HG03442 (cell line): ENCODE results near the gene MMP15.
A peak's percentile ranks its signal among the peaks of the same experiment; 100 is the strongest.
"Not testable (repeated sequence)": the region's sequence is repeated elsewhere in the genome, so short reads cannot be mapped to it uniquely, and the experiment has no call there.

ENCODE experiments used
- ATAC-seq: cut with Tn5 transposase; IDR thresholded peaks from one replicate; pipeline ENCODE4 v1.9.1; 2021; ENCODE audit warnings: mild to moderate bottlenecking, moderate library complexity; ENCODE audit not compliant: unreplicated experiment

MMP15 gene

GRCh38 chr16:57995721-57996405, 29.7 kb upstream of the MMP15 start:
- no peak for ATAC-seq

DNA sequence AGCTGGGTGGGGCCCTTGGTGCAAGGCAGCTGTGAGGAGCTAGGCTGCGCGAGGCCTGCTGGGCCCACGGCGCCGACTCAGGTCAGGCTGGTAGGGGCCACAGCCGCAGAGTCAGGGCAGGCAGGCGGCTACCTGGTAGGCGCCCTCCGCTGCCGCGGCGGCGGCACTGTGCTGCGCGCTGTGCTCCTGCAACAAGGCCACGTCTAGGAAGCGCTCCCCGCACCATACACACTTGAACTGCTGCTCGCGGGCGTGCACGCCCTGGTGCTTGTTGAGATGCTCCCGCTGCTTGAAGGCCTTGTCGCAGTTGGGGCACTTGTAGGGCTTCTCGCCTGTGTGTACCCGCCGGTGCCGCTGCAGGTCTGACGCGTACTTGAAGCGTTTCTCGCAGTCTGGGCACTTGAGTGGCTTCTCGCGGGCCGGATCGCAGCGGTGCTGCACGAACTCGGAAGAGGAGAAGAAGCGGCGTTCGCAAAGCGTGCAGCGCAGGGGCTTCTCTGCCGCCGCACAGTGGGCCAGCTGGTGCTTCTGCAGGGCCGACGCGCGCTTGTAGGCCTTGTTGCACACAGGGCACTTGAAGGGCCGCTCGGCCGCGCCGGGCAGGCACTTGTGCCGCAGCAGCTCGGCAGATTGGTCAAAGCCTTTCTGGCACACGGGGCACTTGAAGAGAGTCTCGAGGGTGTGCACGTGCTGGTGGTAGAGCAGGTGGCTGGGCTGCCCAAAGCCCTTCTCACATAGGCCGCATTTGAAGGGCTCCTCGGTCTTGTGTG, 29.0 kb upstream of the MMP15 start:
- ATAC-seq = no peak

DNA sequence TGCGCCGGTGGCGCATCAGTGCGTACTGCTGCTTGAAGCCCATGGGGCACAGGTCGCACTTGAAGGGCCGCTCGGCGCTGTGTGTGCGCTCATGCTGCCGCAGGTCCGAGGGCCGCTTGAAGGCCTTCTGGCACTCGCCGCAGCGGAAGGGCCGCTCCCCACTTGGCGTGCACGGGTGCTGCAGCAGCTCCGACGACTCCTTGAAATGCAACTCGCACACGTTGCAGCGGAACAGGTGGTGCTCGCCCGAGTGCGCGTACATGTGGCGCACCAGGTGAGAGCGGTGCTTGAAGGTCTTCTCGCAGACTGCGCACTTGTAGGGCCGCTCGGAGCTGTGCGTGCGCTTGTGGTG, 28.4 kb upstream of the MMP15 start:
- ATAC-seq = no peak

GRCh38 chr16:57997528-57998265, 27.9 kb upstream of the MMP15 start:
- ATAC-seq = no peak

GRCh38 chr16:57998486-57998885, 27.1 kb upstream of the MMP15 start:
- no peak for ATAC-seq

DNA sequence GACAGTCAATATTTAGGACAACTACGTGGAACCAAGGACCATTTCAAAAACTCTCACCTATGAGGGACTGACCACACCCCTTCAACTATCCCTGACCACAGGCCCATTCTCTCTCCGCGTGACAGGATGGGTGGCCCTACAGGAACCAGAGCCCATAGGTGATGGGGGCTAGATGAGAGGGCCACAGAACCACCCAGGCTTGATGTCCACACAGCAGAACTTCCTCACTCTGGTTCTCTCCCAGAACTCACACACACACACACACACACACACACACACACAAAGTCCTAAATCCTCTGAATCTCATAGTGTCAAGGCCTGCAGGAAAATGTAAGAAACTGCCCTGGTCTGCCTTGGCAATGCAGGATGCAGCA, 26.6 kb upstream of the MMP15 start:
- ATAC-seq = no peak

DNA sequence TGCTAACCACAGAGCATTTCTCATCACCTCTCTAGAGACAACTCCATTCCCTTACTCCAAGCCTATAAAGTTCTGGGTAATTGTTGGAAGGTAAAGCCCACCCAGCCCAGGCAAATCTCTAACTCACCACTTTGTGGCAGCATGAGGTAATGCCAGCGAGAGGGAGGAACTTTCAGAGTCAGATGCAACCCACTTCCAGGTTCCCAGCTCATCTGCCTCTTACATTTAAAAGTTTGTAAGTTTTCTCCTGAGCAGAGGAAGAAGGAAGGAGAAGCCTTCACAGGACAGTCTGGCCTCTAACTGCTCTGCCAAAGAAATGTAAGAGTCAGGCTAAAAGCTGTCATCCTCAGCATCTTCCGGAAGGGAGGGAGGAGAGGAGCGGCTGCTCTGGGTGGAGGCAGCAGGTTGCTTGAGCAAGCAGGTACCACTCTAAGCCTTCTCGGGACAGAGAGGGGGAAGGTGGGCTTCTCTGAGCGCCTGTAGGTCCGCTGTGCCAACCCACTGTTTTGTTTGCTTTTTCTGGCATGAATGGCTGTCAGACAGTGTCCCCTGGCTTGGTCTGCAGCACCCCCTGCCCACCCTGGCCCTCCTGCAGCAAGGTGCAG, 26.1 kb upstream of the MMP15 start:
- ATAC-seq = no peak

DNA sequence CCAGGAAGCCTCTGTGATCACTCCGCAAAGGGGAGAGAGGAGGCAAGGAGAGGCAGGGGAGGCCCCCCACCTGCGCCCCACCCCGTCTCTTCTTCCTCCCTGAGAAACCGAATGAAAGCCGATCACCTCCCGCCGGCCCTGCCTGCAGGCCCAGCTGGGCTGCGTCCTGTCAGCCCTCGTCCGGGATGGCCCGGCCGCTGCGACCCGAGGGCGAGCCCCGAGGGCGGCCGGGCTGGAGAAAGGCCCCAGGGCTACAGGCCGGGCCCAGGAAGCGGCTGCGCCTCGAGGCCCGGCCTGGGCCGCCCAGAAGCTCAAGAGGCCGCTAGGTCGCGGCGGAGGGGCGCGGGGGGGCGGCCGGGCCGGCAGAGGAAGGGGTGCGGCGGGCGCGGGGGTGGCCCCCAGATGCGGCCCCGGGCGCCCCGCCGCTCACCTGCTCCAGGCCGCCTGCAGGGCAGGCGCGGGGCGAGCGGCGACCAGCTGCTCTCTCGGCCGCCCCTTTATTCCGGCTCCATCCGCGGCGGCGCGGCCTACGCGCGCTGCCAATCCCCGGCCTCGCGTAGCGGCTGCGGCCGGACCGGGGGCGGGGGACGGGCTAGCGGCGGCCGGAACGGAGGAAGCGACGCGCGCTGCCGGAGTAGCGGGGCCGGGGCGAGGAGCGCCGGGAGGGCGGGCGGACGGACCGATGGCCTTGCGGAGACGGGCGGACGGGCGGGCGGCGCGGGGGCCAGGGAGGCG, 25.4 kb upstream of the MMP15 start, which contains the start of gene ZNF319:
TSS of gene ZNF319 (minus strand) at position 702 of the 735 bp plus-strand sequence. CDS start 2,407 bp downstream, outside the sequence.
- peak; percentile 20 for ATAC-seq

GRCh38 chr16:58000706-58001676, 24.6 kb upstream of the MMP15 start, which contains the start of gene USB1:
Gene USB1 (plus strand): TSS chr16:58001407. CDS start chr16:58001484, 77 bp downstream.
- peak; percentile 70 for ATAC-seq

GRCh38 chr16:58001781-58002415, 23.7 kb upstream of the MMP15 start:
- no peak for ATAC-seq

GRCh38 chr16:58002416-58002800, 23.1 kb upstream of the MMP15 start:
- no peak for ATAC-seq

DNA sequence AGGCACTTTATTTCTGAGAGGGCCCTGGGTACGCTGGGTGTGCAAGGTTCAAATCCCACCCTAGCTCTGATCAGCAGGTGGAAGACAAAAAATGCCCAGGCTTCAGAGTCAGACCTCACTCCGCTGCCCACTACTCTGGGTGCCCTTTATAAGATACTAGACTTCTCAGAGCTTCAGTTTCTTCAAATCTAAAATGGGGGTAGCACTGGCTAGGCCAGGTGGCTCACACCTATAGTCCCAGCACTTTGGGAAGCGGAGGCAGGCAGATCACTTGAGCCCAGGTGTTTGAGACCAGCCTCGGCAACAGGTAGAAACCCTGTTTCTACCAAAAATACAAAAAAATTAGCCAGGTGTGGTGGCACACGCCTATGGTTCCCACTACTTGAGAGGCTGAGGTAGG, 22.6 kb upstream of the MMP15 start:
- no peak for ATAC-seq

GRCh38 chr16:58004736-58005135, 20.8 kb upstream of the MMP15 start:
- ATAC-seq = not testable (repeated sequence)

DNA sequence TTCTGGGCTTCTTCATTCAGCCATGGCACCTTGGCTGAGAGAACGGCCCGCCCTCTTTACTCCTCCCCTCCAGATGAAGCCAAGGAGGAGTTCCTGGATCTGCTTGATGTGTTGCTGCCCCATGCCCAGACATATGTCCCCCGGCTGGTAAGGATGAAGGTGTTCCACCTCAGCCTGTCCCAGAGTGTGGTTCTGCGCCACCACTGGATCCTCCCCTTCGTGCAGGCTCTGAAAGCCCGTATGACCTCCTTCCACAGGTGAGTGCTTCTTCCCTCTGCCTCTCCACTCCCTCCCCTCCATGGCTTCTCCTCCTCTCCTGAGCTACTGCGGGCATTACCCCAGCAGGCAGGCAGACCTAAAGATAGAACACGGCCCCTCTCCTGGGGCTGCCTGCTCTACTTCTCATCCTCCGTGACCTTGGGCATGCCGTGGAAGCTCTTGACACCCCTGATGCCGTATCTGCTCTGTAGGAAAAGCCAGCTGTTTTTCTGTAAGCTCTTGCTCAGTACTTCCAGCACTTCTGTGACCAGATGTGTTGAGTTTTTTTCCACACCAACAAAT, 15.6 kb upstream of the MMP15 start:
- ATAC-seq = no peak

- no peak for ATAC-seq
Measured at GRCh38 chr16:58010886-58011285, 14.7 kb upstream of the MMP15 start.

DNA sequence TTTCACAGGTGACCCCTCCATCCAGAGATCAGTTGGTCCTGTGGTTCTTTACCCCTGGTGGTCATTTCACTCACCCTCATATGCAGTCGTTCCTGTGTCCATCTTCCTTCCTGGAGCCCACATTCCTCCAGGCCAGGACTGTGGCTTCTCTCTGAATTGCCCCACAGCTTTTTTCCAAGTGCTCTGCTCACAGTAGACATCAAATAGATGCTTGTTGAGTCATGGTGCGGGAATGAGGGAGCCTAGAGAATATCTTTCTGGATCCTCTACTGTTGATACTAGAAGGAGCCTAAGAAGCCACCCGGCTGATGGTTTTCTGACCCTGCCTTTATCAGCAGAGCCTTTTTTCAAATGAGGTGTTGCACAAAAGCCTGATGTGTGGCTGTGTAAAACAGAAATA, 13.9 kb upstream of the MMP15 start:
- ATAC-seq = no peak

GRCh38 chr16:58012481-58012880, 13.1 kb upstream of the MMP15 start:
- no peak for ATAC-seq

DNA sequence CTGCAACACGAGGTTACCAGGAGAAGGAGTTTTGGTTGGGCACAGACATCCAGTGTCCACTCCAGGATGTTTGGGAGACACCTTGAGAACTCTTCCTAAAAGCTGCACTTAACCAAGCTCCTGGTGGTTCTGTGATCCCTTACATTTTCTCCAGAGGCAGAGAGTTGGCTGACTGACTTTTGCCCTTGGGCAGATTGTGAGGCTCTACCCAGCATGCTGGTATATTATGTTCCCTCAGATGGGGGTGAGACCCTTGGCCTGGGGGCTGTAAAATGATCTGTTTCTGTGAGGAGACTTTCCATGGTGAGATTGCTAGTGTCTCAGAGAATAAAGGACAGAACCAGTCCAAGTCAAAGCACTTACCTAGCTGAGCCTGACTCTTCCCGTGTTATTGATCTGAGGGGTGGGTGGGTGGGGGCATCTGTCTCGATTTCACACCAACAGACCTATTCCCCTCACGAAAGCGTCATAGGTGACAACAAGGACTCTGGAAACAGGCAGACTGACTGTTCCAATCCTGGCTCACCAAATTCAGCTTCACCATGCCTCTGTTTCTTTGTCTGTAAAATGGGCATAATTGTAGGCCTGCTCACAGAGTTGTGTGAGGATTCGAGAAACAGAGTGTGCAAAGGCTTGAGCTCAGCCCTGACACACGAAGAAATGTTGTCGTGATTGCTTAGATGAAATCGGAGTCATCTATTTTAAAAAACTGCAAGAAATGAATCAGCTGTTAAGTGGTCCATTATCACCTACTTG, 12.2 kb upstream of the MMP15 start:
- ATAC-seq = no peak
